PFSK-1 (cell line): ENCODE results near the gene HNRNPU.

Experiments used
- FOXP2 ChIP-seq: optimal IDR thresholded peaks from 2 replicates; pipeline ENCODE3; 2011; ENCODE audit warnings: borderline replicate concordance, control low read depth, inconsistent platforms; ENCODE audit not compliant: insufficient read depth; ENCODE audit errors: extremely low read length, extremely low read depth
- POLR2AphosphoS5 ChIP-seq: IDR thresholded peaks from 2 replicates; pipeline ENCODE4 v1.6.1; 2012; ENCODE audit warnings: low read depth, mild to moderate bottlenecking, control low read depth, low read length, moderate library complexity
- REST ChIP-seq, 2 experiments: IDR thresholded peaks; 2 replicates each; pipeline versions ENCODE4 v1.6.1 to v1.8.0; 2011 to 2012; ENCODE audit warnings: low read depth in 2 of 2, low read length in 2 of 2, control low read depth in 1 of 2, inconsistent platforms in 1 of 2, mild to moderate bottlenecking in 1 of 2, moderate library complexity in 1 of 2; ENCODE audit not compliant: insufficient read depth in 1 of 2
- SIN3A ChIP-seq: IDR thresholded peaks from 2 replicates; pipeline ENCODE4 v1.6.1; 2012; ENCODE audit warnings: mild to moderate bottlenecking, low read length, moderate library complexity, borderline replicate concordance; ENCODE audit not compliant: insufficient read depth
- TAF1 ChIP-seq: IDR thresholded peaks from 2 replicates; pipeline ENCODE4 v1.6.1; 2012; ENCODE audit warnings: low read length, control low read depth, borderline replicate concordance; ENCODE audit not compliant: insufficient read depth

HNRNPU gene

GRCh38 chr1:244869950-244870349, 5.6 kb upstream of the HNRNPU start:
- TF ChIP-seq SIN3A (no peak), POLR2AphosphoS5 (no peak), FOXP2 (no peak), REST (IDR thresholded peaks at IDR 0.05; ENCODE audit: insufficient read depth in 1 of 2, low read depth in 2 of 2, low read length in 2 of 2) (no peak), TAF1 (no peak)

GRCh38 chr1:244869364-244869827, 5.1 kb upstream of the HNRNPU start:
- no peak for TF ChIP-seq SIN3A
- TF ChIP-seq TAF1 = no peak
- no peak for TF ChIP-seq POLR2AphosphoS5
- TF ChIP-seq FOXP2 = no peak
- no peak for TF ChIP-seq REST (IDR thresholded peaks at IDR 0.05; ENCODE audit: insufficient read depth in 1 of 2, low read depth in 2 of 2, low read length in 2 of 2)

- no peak for TF ChIP-seq POLR2AphosphoS5
- TF ChIP-seq REST (IDR thresholded peaks at IDR 0.05; ENCODE audit: insufficient read depth in 1 of 2, low read depth in 2 of 2, low read length in 2 of 2) = no peak
- no peak for TF ChIP-seq SIN3A
- TF ChIP-seq FOXP2 = no peak
- no peak for TF ChIP-seq TAF1
These were observed 4.4 kb upstream of the HNRNPU start for GRCh38 chr1:244868484-244869363.

GRCh38 chr1:244866355-244866754, 2.0 kb upstream of the HNRNPU start:
- TF ChIP-seq FOXP2 (no peak), SIN3A (no peak), POLR2AphosphoS5 (no peak), REST (IDR thresholded peaks at IDR 0.05; ENCODE audit: insufficient read depth in 1 of 2, low read depth in 2 of 2, low read length in 2 of 2) (no peak), TAF1 (no peak)

- TF ChIP-seq FOXP2 (no peak), POLR2AphosphoS5 (no peak), SIN3A (no peak), TAF1 (no peak), REST (IDR thresholded peaks at IDR 0.05; ENCODE audit: insufficient read depth in 1 of 2, low read depth in 2 of 2, low read length in 2 of 2) (no peak)
These were observed 1.5 kb upstream of the HNRNPU start for GRCh38 chr1:244865820-244866219.
